GM12878 (cell line): ENCODE measurements around the gene TRIOBP. TPM values are rescaled to one million over a fixed set of nuclear protein-coding genes. Genes with fewer than 3 reads are reported as not detected.

Source experiments
- FOXK2 ChIP-seq: fragments of 450-650 bp; IDR thresholded peaks from 2 replicates; pipeline ENCODE4 v1.6.1; 2017; ENCODE audit warnings: mild to moderate bottlenecking, moderate library complexity
- IKZF1 ChIP-seq: fragments of 450-650 bp; conservative IDR thresholded peaks from 2 replicates; pipeline ENCODE4 v1.6.1; 2017; ENCODE audit warnings: antibody characterized with exemption, mild to moderate bottlenecking
- MTA3 ChIP-seq: IDR thresholded peaks from 2 replicates; pipeline ENCODE4 v1.6.1; 2012; ENCODE audit warnings: low read length, inconsistent platforms, borderline replicate concordance
- NFIC ChIP-seq: IDR thresholded peaks from 2 replicates; pipeline ENCODE4 v1.6.1; 2012; ENCODE audit warnings: low read depth, mild to moderate bottlenecking, inconsistent platforms, low read length, moderate library complexity
- PAX8 ChIP-seq: fragments of 450-650 bp; IDR thresholded peaks from 2 replicates; pipeline ENCODE4 v1.6.1; 2017; ENCODE audit warnings: mild to moderate bottlenecking, moderate library complexity
- SMARCA5 ChIP-seq: fragments of 450-650 bp; IDR thresholded peaks from 2 replicates; pipeline ENCODE4 v1.6.1; 2017; ENCODE audit warnings: mild to moderate bottlenecking
- SRF ChIP-seq, 2 experiments: IDR thresholded peaks; 2 replicates each; pipeline ENCODE4 v1.6.1; 2011; ENCODE audit warnings: low read depth in 2 of 2, low read length in 2 of 2, mild to moderate bottlenecking in 1 of 2, moderate library complexity in 1 of 2
- TCF7 ChIP-seq: IDR thresholded peaks from 2 replicates; pipeline ENCODE4 v1.6.1; 2014; ENCODE audit warnings: antibody characterized with exemption, borderline replicate concordance
- YBX1 ChIP-seq: fragments of 450-650 bp; IDR thresholded peaks from 2 replicates; pipeline ENCODE4 v1.6.1; 2016; ENCODE audit warnings: antibody characterized with exemption
- ZNF384 ChIP-seq: IDR thresholded peaks from 2 replicates; pipeline ENCODE4 v1.6.1; 2012; ENCODE audit warnings: low read depth, mild to moderate bottlenecking, low read length, improper control_type of control experiment, borderline replicate concordance
- ZZZ3 ChIP-seq: IDR thresholded peaks from 2 replicates; pipeline ENCODE4 v1.6.1; 2011; ENCODE audit warnings: low read depth; ENCODE audit not compliant: control insufficient read depth, insufficient read length
- polyA plus RNA-seq, 11 experiments: library from polyadenylated mRNA; depleted of rRNA in 4 of 11; unstranded in 6 of 11; stranded (reverse) in 5 of 11; fragments of >200 nt; fragmentation: Nextera tagmentation in 4 of 11; fragmentation: Illumina TruSeq in 1 of 11; extraction: Ambion mirVana in 4 of 11; extraction: Trizol in 1 of 11; gene quantifications; 1 replicate in 1 of 11; 2 replicates in 10 of 11; pipeline versions ENCODE4 v1.2.1 to v1.2.3, GENCODE V29; 2011 to 2016; ENCODE audit warnings: inconsistent platforms in 2 of 11, missing spikeins in 2 of 11, low read depth in 1 of 11
- total RNA-seq, 4 experiments: library from RNA; depleted of rRNA in 3 of 4; stranded (reverse); fragments of >200 nt in 3 of 4; fragmentation: Illumina TruSeq in 1 of 4; extraction: Trizol in 1 of 4; gene quantifications; 2 replicates each; pipeline versions ENCODE4 v1.2.1 to v1.2.3, GENCODE V29; 2013 to 2021
- TF ChIP-seq, protein P1 (sequence below): fragments of 450-650 bp; IDR thresholded peaks from 2 replicates; pipeline ENCODE4 v1.6.1; 2017; ENCODE audit warnings: mild to moderate bottlenecking, low read depth, inconsistent platforms; ENCODE audit not compliant: poor library complexity, severe bottlenecking
- TF ChIP-seq, protein P2 (sequence below): fragments of 450-650 bp; IDR thresholded peaks from 2 replicates; pipeline ENCODE4 v1.6.1; 2016; ENCODE audit warnings: mild to moderate bottlenecking
- TF ChIP-seq, protein P3 (sequence below): IDR thresholded peaks from 2 replicates; pipeline ENCODE4 v1.6.1; 2011; ENCODE audit warnings: low read depth, low read length, improper control_type of control experiment, borderline replicate concordance
- TF ChIP-seq, protein P4 (sequence below): fragments of 150-350 bp; IDR thresholded peaks from 2 replicates; pipeline ENCODE4 v1.6.1; 2016; ENCODE audit warnings: low read depth, low read length
- TF ChIP-seq, protein P5 (sequence below): IDR thresholded peaks from 2 replicates; pipeline ENCODE4 v1.6.1; 2012; ENCODE audit warnings: mild to moderate bottlenecking, low read depth, low read length
- TF ChIP-seq, protein P6 (sequence below): fragments of 450-650 bp; IDR thresholded peaks from 2 replicates; pipeline ENCODE4 v1.6.1; 2017; ENCODE audit warnings: mild to moderate bottlenecking

The TRIOBP gene
- total and polyA plus RNA-seq, 10 of the 15 experiments (the other 5 are each of a cell fraction or from before 2014, with no cell fraction given) = 0.21 to 23.6 (median 11.9) TPM

DNA sequence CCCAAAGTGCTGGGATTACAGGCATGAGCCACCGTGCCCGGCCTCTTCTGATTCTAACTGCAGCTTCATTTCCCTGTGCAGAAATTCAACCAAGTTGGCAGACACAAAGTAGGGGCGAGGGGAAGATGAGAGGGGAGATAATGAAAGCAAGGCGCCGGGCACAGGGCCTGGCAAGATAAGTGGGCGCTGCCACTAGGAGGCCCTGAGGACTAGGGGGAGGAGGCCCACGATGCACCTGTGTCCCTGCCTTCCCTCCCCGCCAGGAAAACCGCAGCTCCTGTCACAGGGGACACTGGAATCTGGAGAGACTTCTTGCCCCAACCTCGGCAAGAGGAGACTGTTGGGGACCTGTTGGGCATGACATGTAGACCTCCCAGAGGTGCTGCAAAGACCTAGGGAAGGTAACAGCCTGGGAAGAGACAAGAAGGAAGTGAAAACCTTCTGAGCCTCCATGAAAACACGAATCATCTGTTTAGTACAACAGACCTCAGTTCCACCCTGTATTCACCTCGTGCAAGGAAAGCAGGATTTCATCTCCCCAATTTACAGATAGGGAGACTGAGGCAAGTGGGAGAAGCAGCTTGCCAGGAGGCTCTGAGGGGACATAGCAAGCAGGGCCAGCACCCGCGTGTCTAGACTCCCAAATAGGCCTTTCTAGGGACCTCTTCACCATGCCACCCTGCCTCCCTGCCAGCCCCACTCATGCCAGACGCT, 24.5 kb upstream of the TRIOBP start (continued):
- TF ChIP-seq, protein P1, sequence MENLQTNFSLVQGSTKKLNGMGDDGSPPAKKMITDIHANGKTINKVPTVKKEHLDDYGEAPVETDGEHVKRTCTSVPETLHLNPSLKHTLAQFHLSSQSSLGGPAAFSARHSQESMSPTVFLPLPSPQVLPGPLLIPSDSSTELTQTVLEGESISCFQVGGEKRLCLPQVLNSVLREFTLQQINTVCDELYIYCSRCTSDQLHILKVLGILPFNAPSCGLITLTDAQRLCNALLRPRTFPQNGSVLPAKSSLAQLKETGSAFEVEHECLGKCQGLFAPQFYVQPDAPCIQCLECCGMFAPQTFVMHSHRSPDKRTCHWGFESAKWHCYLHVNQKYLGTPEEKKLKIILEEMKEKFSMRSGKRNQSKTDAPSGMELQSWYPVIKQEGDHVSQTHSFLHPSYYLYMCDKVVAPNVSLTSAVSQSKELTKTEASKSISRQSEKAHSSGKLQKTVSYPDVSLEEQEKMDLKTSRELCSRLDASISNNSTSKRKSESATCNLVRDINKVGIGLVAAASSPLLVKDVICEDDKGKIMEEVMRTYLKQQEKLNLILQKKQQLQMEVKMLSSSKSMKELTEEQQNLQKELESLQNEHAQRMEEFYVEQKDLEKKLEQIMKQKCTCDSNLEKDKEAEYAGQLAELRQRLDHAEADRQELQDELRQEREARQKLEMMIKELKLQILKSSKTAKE = no peak
- TF ChIP-seq SMARCA5 (no peak), TCF7 (no peak), YBX1 (no peak), ZNF384 (no peak), SRF (IDR thresholded peaks at IDR 0.05; ENCODE audit: low read depth in 2 of 2, low read length in 2 of 2) (no peak), ZZZ3 (no peak), PAX8 (no peak), FOXK2 (no peak), NFIC (no peak), IKZF1 (0 out of 2 replicates have a peak, but pooled peaks have one; percentile 47), MTA3 (no peak)
- TF ChIP-seq, protein P2, sequence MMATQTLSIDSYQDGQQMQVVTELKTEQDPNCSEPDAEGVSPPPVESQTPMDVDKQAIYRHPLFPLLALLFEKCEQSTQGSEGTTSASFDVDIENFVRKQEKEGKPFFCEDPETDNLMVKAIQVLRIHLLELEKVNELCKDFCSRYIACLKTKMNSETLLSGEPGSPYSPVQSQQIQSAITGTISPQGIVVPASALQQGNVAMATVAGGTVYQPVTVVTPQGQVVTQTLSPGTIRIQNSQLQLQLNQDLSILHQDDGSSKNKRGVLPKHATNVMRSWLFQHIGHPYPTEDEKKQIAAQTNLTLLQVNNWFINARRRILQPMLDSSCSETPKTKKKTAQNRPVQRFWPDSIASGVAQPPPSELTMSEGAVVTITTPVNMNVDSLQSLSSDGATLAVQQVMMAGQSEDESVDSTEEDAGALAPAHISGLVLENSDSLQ = no peak
- TF ChIP-seq, protein P3, sequence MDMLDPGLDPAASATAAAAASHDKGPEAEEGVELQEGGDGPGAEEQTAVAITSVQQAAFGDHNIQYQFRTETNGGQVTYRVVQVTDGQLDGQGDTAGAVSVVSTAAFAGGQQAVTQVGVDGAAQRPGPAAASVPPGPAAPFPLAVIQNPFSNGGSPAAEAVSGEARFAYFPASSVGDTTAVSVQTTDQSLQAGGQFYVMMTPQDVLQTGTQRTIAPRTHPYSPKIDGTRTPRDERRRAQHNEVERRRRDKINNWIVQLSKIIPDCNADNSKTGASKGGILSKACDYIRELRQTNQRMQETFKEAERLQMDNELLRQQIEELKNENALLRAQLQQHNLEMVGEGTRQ = no peak
- TF ChIP-seq, protein P4, sequence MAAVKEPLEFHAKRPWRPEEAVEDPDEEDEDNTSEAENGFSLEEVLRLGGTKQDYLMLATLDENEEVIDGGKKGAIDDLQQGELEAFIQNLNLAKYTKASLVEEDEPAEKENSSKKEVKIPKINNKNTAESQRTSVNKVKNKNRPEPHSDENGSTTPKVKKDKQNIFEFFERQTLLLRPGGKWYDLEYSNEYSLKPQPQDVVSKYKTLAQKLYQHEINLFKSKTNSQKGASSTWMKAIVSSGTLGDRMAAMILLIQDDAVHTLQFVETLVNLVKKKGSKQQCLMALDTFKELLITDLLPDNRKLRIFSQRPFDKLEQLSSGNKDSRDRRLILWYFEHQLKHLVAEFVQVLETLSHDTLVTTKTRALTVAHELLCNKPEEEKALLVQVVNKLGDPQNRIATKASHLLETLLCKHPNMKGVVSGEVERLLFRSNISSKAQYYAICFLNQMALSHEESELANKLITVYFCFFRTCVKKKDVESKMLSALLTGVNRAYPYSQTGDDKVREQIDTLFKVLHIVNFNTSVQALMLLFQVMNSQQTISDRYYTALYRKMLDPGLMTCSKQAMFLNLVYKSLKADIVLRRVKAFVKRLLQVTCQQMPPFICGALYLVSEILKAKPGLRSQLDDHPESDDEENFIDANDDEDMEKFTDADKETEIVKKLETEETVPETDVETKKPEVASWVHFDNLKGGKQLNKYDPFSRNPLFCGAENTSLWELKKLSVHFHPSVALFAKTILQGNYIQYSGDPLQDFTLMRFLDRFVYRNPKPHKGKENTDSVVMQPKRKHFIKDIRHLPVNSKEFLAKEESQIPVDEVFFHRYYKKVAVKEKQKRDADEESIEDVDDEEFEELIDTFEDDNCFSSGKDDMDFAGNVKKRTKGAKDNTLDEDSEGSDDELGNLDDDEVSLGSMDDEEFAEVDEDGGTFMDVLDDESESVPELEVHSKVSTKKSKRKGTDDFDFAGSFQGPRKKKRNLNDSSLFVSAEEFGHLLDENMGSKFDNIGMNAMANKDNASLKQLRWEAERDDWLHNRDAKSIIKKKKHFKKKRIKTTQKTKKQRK = no peak
- TF ChIP-seq, protein P5, sequence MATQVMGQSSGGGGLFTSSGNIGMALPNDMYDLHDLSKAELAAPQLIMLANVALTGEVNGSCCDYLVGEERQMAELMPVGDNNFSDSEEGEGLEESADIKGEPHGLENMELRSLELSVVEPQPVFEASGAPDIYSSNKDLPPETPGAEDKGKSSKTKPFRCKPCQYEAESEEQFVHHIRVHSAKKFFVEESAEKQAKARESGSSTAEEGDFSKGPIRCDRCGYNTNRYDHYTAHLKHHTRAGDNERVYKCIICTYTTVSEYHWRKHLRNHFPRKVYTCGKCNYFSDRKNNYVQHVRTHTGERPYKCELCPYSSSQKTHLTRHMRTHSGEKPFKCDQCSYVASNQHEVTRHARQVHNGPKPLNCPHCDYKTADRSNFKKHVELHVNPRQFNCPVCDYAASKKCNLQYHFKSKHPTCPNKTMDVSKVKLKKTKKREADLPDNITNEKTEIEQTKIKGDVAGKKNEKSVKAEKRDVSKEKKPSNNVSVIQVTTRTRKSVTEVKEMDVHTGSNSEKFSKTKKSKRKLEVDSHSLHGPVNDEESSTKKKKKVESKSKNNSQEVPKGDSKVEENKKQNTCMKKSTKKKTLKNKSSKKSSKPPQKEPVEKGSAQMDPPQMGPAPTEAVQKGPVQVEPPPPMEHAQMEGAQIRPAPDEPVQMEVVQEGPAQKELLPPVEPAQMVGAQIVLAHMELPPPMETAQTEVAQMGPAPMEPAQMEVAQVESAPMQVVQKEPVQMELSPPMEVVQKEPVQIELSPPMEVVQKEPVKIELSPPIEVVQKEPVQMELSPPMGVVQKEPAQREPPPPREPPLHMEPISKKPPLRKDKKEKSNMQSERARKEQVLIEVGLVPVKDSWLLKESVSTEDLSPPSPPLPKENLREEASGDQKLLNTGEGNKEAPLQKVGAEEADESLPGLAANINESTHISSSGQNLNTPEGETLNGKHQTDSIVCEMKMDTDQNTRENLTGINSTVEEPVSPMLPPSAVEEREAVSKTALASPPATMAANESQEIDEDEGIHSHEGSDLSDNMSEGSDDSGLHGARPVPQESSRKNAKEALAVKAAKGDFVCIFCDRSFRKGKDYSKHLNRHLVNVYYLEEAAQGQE = no peak
- TF ChIP-seq, protein P6, sequence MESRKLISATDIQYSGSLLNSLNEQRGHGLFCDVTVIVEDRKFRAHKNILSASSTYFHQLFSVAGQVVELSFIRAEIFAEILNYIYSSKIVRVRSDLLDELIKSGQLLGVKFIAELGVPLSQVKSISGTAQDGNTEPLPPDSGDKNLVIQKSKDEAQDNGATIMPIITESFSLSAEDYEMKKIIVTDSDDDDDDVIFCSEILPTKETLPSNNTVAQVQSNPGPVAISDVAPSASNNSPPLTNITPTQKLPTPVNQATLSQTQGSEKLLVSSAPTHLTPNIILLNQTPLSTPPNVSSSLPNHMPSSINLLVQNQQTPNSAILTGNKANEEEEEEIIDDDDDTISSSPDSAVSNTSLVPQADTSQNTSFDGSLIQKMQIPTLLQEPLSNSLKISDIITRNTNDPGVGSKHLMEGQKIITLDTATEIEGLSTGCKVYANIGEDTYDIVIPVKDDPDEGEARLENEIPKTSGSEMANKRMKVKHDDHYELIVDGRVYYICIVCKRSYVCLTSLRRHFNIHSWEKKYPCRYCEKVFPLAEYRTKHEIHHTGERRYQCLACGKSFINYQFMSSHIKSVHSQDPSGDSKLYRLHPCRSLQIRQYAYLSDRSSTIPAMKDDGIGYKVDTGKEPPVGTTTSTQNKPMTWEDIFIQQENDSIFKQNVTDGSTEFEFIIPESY = peak; percentile 92
